Vagina (tissue), 2 donors: ENCODE data around the gene ASPG.

Source experiments
- POLR2A ChIP-seq, 2 donors: fragments of 450-650 bp; IDR thresholded peaks; one replicate each; pipeline ENCODE4 v1.6.1; 2017; ENCODE audit warnings: antibody characterized with exemption in 2 of 2, mild to moderate bottlenecking in 2 of 2, moderate library complexity in 2 of 2
- TF ChIP-seq, protein P1 (sequence below), 3 experiments: fragments of 450-650 bp in 2 of 3; fragments of 200-600 bp in 1 of 3; sonication (generic) in 1 of 3; IDR thresholded peaks; one replicate each; pipeline ENCODE4 v1.5.1; 2017 to 2019; ENCODE audit warnings: antibody characterized with exemption in 3 of 3, mild to moderate bottlenecking in 2 of 3, moderate library complexity in 2 of 3

DNA sequence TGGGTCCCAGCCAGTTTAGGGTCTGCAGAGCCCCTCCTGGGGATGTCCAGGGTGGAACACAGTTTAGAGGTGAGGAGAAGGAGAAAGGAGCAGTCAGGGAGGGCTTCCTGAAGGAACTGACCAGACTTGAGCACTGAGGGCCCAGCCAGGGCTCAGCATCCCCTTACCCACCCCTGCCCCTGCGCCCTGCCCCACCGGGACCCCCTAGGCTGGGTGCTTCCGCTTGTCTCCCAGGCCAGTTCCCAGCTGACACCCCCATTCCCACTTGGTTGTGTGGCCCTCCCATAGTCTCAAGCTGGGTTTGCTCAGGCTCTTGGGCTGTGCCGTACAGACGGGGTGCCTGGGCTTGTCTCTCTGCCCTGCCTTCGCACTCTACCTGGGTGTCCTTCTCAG is 26.6 kb downstream of the ASPG start:
- TF ChIP-seq, protein P1, sequence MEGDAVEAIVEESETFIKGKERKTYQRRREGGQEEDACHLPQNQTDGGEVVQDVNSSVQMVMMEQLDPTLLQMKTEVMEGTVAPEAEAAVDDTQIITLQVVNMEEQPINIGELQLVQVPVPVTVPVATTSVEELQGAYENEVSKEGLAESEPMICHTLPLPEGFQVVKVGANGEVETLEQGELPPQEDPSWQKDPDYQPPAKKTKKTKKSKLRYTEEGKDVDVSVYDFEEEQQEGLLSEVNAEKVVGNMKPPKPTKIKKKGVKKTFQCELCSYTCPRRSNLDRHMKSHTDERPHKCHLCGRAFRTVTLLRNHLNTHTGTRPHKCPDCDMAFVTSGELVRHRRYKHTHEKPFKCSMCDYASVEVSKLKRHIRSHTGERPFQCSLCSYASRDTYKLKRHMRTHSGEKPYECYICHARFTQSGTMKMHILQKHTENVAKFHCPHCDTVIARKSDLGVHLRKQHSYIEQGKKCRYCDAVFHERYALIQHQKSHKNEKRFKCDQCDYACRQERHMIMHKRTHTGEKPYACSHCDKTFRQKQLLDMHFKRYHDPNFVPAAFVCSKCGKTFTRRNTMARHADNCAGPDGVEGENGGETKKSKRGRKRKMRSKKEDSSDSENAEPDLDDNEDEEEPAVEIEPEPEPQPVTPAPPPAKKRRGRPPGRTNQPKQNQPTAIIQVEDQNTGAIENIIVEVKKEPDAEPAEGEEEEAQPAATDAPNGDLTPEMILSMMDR (IDR thresholded peaks at IDR 0.05) = no peak
- no peak for TF ChIP-seq POLR2A (IDR thresholded peaks at IDR 0.05)
